Stimulated activated CD8-positive, alpha-beta memory T cell treated with anti-CD3 and anti-CD28 coated beads, Interleukin-12 subunit alpha, Interleukin-12 subunit beta, amount 100 ng/mL, for 24 hours (primary cell): ENCODE measurements around the gene CILP2.

Source experiments
- DNase-seq: peaks from one replicate; pipeline ENCODE4 v3.0.0-alpha.2; 2020; ENCODE audit errors: extremely low read depth

Gene CILP2

GRCh38 chr19:19567391-19567790 is 29.3 kb downstream of the CILP2 start:
- no peak for DNase-seq

GRCh38 chr19:19568802-19569756 is 31.0 kb downstream of the CILP2 start:
- no peak for DNase-seq

- DNase-seq, result no peak
Observed at GRCh38 chr19:19570571-19570970, 32.5 kb downstream of the CILP2 start.

- DNase-seq, result no peak
Observed at GRCh38 chr19:19571071-19571786, 33.2 kb downstream of the CILP2 start.

GRCh38 chr19:19575411-19575810 is 37.3 kb downstream of the CILP2 start:
- DNase-seq, result no peak

GRCh38 chr19:19578252-19578651 is 40.2 kb downstream of the CILP2 start:
- no peak for DNase-seq

- DNase-seq, result no peak
Observed at GRCh38 chr19:19579533-19580361, 41.7 kb downstream of the CILP2 start.

- DNase-seq, result no peak
Observed at GRCh38 chr19:19580418-19580817, 42.4 kb downstream of the CILP2 start.

- no peak for DNase-seq
Observed at GRCh38 chr19:19581391-19581790, 43.3 kb downstream of the CILP2 start.

- no peak for DNase-seq
Observed at GRCh38 chr19:19582471-19582870, 44.4 kb downstream of the CILP2 start.

- no peak for DNase-seq
Observed at GRCh38 chr19:19584356-19584755, 46.3 kb downstream of the CILP2 start.

- no peak for DNase-seq
Observed at GRCh38 chr19:19587771-19588170, 49.7 kb downstream of the CILP2 start.

- no peak for DNase-seq
Observed at GRCh38 chr19:19588546-19588945, 50.5 kb downstream of the CILP2 start.

GRCh38 chr19:19591133-19591825 is 53.2 kb downstream of the CILP2 start:
- DNase-seq, result peak; percentile 42

- no peak for DNase-seq
Observed at GRCh38 chr19:19592690-19593089, 54.6 kb downstream of the CILP2 start.

GRCh38 chr19:19594381-19594780 is 56.3 kb downstream of the CILP2 start:
- DNase-seq, result no peak

- DNase-seq, result no peak
Observed at GRCh38 chr19:19595171-19595701, 57.2 kb downstream of the CILP2 start.
